GM21515 (cell line): ENCODE data around the gene ANO6.

Experiments
- ATAC-seq: cut with Tn5 transposase; IDR thresholded peaks from one replicate; pipeline ENCODE4 v1.9.1; 2021; ENCODE audit not compliant: unreplicated experiment

ANO6 gene

DNA sequence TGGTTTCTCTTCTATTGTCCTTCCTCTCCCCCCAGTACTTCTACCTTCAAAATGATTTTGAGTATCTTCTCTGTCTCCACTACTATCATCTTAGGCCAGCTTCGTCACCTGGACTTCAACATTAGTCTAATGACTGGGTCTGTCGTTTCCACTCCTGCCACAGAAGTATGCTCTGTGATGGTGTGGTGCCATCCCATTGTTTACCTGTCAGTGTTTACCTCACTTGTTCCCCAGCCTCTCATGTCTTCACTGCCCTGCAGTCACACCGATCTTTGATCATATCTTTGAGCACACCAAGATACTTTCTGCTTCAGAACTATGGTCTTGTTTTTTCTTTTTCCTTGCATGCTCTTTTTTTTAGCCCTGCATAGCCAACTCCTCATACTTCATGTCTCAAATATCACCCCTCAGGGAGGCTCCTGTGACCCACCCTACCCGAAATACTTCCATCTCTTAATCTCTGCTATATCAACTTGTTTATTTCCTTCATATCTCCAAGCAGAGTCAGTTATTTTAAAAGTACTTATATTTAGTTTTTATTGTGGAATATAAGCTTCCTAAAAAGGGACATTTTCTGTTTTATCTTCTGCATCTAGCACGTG is 60.4 kb downstream of the ANO6 start:
- no peak for ATAC-seq

DNA sequence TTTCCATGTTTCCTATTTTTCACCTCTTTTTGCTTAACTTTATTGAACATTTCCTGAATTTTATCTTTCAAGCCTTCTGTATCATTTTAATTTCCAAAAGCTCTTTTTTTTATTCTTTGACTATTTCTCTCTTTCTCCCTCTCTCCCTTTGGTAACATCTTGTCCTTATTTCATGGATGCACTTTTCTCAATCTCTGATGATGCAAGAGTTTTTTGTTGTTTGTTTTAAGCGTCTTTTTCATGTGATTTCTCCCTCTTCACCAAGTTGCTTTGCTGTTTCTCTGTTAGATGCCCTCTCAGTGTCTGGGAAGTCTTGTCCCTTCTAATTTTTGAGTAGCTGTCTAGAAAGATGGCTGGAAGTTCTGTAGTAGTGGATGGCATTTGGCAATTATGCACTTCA is 62.6 kb downstream of the ANO6 start:
- no peak for ATAC-seq

DNA sequence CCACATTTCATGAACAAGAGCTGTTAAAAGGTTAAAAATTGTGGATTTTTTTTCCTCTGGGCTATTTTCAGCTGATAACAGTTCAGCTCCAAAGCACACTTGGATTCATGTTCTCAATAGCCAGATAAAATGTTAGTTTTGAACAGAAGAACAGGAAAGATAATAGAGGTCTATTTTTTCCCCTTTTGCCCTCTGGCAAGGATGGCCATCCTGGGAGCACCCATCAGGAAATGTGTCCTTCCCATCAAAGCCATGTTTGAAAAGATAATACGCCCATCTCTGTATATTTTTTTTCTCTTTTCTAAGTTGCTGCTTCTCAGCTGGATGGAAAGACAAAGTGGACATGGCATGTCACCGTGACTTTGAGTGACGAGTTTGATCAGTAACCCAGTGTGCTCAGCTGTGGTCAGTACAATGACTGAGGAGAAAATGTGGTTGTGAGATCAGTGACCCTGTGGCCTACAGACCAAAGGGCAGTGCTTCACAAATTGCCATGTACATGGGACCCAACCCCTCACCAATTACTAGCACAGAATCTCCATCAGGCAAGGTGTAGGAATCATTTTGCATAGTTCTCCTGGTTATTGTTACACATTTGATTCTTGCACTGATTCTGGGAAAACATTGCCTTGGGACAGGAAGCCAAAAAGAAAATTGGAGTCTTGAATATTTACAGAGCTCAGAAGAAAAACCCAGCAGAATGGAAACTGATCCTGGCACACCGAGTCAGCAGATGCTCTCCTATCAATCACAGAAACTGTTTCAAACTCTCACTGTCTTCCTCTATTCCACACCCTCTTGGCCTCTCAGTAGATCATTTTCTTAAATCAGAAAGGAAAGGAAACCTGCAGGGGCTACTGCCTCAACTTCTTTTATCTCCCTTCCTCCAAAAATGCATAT is 64.3 kb downstream of the ANO6 start:
- no peak for ATAC-seq

DNA sequence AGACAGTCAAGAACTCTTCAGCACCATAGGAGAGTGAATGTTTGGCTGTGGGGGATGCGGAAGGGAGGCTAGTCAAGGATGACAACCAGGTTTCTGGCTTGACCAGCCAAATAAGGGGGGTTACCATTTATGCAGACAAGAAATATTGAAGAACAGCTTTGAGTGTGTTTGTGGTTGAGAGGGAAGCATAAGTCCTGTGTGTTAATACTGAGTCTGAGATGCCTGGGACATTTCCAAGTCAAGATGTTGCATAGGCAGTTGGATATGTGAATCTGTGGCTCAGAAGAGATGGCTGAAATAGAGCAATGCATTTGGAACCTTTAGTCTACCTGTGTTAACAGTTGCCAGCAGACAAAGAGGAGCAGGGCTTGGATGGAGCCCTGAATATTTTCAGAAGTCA is 66.1 kb downstream of the ANO6 start:
- no peak for ATAC-seq

DNA sequence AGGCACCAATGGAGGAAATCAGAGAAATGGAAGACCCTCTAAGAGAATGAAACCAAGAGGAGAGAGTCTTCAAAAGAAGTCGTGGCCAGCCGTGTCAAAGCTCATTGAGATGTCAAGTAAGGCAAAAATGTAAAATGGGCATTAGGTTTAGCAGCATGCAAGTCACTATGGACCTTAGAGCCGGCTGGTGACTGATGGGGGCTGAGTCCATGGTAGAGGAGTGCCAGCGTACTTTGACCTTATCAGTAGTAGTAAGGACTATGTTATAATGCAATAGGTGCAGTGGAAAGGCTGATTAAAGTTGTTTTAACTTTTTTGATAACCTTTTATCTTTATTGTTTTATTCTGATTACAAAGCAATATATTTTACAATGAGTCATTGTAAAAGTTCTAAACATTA is 66.5 kb downstream of the ANO6 start:
- ATAC-seq = no peak

DNA sequence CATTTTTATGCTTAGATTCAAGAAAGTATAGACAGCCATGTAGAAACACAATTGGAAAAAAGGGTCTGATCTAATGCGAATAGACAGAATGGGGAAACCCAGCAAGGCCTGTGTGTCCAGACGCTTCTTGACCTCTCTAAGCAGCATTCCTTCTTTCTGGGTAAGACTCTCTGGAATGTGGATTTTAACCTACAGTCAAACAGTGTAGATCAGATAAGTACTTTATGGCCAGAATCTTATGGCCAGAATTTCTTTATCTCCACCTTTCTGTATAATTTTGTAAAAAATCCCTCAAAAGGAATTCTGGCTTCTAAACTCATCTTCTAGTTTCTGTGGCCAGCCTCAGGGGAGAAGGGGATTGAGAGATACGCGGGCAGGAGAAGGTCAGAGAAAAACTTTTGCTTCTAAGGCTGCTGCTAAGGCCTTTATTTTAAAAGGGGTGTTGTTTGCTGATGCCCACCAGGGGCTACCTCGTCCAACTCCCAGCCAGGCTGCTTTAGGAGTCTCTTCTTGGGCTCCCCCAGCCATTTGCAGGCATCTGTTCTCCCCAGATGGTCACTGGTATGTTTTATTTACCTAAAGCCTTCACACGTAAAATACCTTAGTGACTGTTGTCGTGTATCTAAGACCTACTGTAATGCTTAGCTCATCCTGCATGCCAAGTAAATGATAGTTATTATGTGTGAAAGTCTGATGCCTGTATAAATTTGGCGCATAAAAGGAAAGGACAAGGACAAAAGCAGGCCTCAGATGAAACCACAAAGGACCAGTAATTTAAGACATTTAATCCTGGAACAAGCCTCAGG is 68.4 kb downstream of the ANO6 start:
- no peak for ATAC-seq

DNA sequence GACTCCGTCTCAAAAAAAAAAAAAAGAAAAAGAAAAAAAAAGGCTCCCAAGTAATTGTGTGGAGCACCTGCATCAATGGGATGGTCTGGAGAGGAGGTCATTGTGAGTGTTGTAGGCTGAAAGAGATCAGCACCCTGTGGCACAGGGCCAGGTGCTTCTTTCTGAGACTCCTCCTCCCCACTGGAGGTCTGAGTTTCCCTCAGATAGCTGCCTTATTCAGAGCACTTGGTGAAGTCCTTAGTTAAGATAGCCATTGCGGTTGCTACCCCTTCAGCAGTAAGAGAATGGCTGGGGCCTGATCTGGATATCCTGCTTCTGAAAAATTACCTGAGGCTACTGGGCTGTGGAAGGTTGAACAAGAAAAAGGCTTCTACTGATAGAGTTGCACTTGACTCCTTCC is 69.8 kb downstream of the ANO6 start:
- ATAC-seq = no peak

DNA sequence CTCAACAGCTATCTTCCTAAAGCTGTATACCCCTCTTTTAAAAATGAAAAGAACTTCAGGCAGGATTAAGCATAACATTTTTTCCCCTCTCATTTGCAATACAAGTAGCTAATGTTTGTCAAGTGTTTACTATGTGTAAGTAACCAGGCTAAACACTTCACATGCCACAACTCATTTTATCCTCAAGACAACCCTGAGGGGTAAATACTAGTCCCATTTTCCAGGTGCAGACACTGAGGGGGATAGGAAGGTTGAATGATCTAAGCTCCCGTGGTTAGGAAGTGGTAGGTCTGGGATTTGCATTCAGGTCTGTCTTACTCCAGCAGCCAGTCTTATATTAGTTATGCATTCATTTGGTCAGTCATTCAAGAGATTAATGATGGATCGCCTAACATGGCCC is 70.7 kb downstream of the ANO6 start:
- no peak for ATAC-seq

DNA sequence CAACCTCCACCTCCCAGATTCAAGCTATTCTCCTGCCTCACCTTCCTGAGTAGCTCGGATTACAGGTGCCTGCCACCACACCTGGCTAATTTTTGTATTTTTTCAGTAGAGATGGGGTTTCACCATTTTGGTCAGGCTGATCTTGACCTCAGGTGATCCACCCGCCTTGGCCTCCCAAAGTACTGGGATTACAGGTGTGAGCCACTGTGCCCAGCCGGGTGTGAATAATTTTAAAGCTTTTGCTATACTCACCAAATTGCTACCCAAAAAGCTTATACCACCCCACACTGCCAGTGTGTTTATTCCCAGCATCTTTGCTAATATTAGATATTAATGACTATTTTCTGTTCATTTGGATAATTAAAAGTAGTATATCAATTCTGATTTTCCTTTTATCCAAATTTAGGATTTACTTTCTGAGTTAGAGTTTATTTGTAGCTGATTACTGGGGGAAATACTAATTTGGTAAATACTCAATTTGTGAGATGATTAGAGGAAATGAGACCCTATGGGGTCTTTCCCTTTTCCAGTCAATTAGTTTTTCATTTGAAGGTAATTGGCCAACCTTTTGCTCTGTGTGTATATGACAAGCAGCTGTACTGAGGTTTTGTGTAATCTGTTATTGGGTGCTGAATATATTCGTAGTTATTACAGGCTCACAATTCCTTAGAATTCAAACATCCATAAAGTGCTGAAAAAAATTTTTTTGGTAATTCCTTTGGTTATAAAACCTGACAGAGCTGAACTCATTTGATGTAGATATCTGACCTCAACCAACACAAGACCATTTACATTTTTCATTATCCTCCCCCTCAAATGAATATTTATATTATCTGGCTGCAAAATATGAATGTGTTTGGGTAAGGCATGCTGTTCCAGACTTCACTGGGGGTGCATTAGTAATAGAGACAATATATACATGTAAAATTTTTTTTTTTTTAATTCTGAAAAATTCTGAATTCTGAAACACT is 73.6 kb downstream of the ANO6 start:
- ATAC-seq = no peak

DNA sequence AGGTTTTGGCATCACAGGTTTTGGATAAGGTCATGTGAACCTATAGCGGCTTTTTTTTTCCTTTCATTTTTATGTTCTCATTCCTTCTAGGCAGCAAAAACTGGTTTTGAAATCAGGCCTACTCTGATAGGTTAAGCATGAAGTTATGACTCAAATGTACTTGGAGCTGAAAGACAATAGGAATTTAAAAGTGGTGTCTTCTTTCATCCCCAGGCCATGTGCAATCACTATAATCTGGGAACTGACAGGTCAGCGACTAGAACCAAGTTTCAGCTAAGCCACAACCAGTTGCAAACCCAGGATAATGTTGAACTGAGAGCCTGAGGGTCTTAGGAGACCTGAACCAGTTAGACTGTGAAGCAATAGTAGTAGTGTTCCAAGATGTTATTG is 74.3 kb downstream of the ANO6 start:
- no peak for ATAC-seq

DNA sequence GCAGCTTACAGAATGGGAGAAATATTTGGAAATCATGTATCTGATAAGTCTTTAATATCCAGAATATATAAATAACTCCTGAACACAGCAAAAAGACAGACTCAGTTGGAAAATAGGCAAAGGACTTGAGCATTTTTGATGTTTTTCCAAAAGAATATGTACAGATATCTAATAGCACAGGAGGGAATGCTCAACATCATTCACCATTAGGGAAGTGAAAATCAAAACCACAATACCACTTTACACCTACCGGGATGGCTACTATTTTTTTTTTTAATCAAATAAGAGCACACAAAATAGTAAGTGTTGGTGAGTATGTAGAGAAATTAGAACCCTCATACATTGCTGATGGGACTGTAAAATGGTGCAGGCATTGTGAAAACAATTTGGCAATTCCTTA is 75.6 kb downstream of the ANO6 start:
- no peak for ATAC-seq

DNA sequence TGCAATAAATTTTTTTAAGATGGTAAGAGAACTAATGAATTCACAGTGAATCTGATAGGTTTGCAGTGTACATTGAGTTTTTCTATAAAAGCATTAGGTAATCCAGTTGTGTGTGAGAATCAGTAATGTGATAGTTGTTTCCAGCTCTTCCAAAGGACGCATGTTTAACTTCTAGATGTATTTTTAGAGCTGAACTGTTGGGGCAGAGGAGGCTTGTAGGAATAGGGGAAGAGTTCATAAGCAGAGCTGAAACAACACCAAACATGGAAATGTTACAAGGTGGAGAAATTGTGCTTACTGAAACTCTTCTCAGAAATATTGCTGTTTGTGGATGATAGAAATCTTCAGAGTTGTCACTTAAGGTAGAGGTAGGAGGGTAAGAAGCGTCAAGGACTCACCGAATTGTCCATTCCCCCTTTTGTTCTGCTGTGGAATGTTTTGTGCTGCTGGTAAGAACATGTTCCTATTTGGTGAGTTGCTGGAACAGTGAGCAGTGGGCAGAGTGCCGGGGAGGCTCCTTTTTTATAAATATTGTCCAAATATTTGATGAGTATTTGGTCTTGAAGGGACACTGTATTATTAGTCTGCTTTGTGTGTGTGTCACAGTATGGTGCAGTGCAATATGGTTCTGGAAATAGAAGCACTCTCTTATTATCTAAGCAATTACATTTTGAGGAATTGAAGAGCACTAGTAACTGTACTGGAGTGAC is 76.7 kb downstream of the ANO6 start:
- ATAC-seq = no peak

DNA sequence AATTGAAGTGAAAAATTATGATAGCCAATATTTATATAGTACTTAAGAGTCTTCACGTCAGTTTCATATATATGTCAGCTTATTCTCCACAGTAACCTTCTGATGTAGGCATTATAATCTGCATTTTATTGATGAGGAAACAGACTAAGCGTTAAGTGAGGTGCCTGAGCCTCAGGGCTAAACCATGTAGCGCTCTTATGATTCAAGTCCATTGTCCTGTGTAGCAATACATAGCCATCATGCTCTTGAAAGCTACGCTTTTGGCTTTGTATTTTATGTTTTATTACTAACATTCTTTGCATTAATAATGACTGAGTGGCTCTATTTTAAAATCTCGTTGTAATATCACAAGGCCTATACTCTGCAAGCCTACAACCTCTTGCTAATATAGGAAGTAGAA is 79.0 kb downstream of the ANO6 start:
- no peak for ATAC-seq

DNA sequence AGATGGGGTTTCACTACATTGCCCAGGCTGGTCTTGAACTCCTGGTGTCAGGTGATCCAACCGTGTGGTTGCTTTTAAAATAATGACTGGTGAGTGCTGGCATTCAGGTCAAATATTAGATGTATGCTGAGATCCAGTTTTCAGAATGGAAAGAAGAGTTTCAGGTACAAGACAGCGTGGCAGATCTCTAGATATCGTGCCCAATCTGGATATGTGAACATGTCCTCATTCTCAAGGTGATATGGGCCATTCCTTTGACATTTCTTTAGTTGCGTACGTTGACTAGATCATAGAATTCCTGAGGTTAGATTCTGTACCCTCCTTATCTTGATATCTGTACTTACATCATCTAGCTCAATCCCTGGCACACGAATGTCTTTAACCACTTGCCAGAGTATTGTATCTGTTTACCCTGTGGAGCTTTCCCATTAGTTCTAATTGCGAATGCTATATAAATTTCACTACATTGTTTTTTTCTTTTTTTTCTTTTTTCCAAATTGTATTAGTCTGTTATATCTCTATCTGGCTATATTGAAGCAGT is 80.2 kb downstream of the ANO6 start:
- no peak for ATAC-seq

DNA sequence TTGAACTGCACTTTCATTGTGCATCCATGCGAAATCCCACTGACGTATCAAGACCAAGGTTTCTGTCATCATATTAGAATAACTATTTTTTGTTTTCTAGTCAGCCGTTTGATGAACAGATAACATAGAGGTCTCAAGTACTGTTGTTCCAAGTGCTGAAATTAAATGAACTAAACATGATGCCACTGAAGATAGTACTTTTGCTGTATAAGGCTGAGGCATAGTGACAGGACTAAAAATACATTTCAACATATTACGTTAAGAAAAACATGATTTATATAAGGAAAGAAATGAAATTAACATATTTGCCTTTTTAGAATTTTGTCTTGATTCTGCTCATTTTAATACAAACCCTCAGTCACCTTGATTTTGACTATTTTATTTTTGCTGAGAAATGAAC is 82.2 kb downstream of the ANO6 start:
- no peak for ATAC-seq

DNA sequence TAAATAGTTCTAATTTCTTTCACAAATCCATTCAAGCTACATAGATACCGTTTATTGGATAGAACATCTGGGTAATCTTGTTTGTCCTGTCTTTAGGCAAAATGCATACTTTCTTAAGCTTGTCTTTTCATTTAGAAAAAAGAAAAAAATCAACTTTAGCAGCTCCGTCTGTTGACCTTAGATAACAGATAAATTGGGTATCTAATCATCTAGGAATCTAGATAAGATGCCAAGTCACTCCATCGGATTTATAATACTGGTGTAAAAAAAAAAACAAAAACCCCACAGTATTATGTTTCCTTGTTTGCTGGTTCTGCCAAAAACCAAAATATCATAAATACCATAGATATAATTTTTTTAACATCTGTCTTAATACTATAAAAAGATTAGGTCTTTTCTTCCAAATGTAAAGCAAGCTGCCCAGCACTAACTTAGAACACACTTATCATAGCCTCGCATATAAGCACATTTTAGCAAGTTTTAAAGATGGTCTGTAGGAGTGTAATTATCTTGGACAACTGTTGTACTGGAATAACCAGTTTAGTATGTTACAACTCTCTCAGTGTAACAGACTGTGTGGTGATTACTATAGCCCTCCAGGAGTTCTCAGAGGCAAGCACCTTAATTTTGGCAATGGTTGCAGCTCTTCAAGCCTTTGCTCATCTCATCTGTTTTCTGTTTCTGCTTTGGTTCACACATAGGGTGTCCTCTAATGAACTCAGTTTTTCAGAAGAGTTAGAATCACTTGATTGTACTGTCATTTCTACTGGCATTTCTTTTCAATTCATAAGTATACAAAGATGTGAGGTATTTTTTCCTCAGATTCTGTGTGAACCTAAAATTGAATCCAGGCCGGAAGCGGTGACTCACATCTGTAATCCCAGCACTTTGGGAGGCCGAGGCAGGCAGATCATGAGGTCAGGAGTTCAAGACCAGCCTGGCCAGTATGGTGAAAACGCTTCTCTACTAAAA is 83.1 kb downstream of the ANO6 start:
- no peak for ATAC-seq

DNA sequence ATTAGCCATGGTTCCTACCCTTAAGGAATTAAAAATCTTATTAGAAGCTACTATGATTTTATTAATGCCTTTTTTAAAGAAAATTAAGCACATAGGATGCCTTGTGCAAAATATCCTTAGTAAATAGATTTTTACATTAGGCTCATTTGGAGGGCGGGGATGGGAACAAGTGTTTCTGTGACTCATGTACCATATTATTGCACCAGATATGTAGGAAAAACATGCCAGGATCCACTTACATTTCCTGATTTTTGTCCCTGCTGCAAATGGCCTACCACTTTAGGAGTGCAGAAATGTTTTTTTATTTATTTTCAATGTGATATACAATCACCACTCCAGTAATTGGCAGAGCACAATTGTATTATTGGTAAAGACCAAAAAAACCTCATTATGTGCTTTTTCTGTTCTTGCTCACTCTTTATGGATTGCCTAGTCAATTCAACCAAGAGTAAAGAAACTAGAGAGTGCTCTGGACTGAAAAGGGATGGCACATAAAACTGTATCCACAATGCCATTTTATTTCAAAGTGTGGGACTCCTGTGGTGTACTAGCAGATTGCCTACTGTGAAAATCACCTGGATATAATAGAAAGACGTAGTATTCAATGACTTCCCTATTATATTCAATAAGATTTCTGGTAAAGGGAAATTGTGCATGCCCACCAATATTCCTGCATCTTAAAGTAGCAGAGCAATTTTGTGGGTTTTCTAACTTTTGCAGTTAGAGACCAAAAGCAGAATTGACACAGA is 86.9 kb downstream of the ANO6 start:
- ATAC-seq = no peak

DNA sequence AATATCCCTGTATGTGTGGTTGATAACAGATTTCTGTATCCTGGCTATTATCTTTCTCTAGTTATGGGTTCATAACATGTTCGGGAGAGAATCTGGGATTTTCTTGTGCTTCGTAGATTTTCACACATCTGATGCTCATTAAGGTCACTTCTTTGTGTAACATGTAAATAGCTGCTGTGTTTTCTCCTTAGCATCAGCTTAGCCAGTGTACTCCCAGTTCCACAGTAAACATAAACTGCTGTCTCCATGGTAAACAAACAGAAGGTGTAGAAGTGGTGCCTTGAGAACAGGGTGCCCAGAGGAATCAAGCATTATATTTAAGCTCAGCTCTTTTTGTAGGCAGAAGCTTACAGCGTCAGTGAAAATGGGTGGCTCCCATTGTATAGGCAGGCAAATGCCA is 88.0 kb downstream of the ANO6 start:
- ATAC-seq = no peak
